ENCODE results near the gene FAM131A. TPM values are rescaled to one million over a fixed set of nuclear protein-coding genes. Genes with fewer than 3 reads are reported as not detected.

The FAM131A gene
- total RNA-seq, 1 experiment from 2014 or later, result 14.4 TPM

DNA sequence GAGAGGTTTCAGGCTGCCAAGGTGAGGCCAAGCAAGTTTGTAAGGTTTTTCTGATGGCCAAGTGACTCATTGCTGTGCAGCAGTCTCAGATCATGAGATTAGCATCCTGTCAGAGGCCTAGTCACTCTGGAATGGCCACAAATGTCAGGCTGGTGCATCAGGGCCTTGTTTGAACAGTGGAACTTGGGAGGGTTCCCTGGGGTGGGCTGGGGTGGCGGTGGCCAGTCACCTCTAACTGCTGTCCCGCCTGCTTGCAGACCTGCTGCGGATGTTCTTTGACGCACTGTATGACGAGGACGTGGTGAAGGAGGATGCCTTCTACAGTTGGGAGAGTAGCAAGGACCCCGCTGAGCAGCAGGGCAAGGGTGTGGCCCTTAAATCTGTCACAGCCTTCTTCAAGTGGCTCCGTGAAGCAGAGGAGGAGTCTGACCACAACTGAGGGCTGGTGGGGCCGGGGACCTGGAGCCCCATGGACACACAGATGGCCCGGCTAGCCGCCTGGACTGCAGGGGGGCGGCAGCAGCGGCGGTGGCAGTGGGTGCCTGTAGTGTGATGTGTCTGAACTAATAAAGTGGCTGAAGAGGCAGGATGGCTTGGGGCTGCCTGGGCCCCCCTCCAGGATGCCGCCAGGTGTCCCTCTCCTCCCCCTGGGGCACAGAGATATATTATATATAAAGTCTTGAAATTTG lies 2.8 kb upstream of the FAM131A start:
- no peak overlapping the region for H2BK5ac ChIP-seq (ENCODE audit: insufficient read length, low read length)
- H2BK20ac ChIP-seq (ENCODE audit: low read depth, low read length, poor library complexity, severe bottlenecking), result no peak overlapping the region
- no peak overlapping the region for H3K27ac ChIP-seq (ENCODE audit: insufficient read length, low read depth, low read length)
- H3K79me1 ChIP-seq (ENCODE audit: insufficient read depth, low read depth, low read length, poor library complexity, severe bottlenecking), result no peaks in the 10 kb centered on the region
- H3K9me3 ChIP-seq (ENCODE audit: control insufficient read depth, low read depth, low read length), result no peaks in the 10 kb centered on the region
- H4K8ac ChIP-seq (replicated peaks; ENCODE audit: insufficient read length, low read depth, low read length), result no peak overlapping the region
- H3K27ac Mint-ChIP-seq, result peak overlapping the region in 2 of 3 experiments; percentile 89 to 93; a peak in 4 of 7 replicates
- no peak overlapping the region for H3K4ac ChIP-seq (ENCODE audit: low read depth, low read length)
- H3K4me2 ChIP-seq (ENCODE audit: insufficient read depth, insufficient read length, low read length), result no peak overlapping the region
- H3K27me3 Mint-ChIP-seq (ENCODE audit: low read depth), result no peaks in the 10 kb centered on the region; the same call in none of the 2 replicates
- H2AFZ ChIP-seq (ENCODE audit: low read length), result no peak overlapping the region
- H2BK120ac ChIP-seq (ENCODE audit: low read depth, low read length, poor library complexity, severe bottlenecking), result no peak overlapping the region
- H2BK15ac ChIP-seq (ENCODE audit: low read depth, low read length), result no peak overlapping the region
- no peaks in the 10 kb centered on the region for H3K79me2 ChIP-seq (ENCODE audit: insufficient read depth, low read length)
- no peak overlapping the region for H2BK12ac ChIP-seq (ENCODE audit: insufficient read length, low read depth, low read length)
- H2AK5ac ChIP-seq (ENCODE audit: insufficient read length, low read length), result no peak overlapping the region
- H3K14ac ChIP-seq (ENCODE audit: insufficient read depth, low read length), result no peak overlapping the region
- H3K9me3 Mint-ChIP-seq, result no peaks in the 10 kb centered on the region
- no peaks in the 10 kb centered on the region for H3K27me3 ChIP-seq (ENCODE audit: insufficient read depth, low read length)
- peaks cover 4% of the 10 kb centered on the region for H4K20me1 ChIP-seq (ENCODE audit: control insufficient read depth, insufficient read depth, insufficient read length)
- H3K56ac ChIP-seq (ENCODE audit: insufficient read length, low read depth, low read length), result no peak overlapping the region
- no peaks in the 10 kb centered on the region for H3K4me1 ChIP-seq (ENCODE audit: insufficient read depth, low read length)
- H3K4me3 Mint-ChIP-seq, result peak overlapping the region in 1 of 2 experiments; percentile 48; a peak in 2 of 5 replicates
- peaks cover 40 to 61% (median 46%) of the 10 kb centered on the region in 3 experiments for H3K36me3 Mint-ChIP-seq (ENCODE audit: insufficient read depth in 1 of 3, low read depth in 3 of 3)
- H3K23ac ChIP-seq (ENCODE audit: insufficient read length, low read depth, low read length), result no peak overlapping the region
- TF ChIP-seq, protein P1, sequence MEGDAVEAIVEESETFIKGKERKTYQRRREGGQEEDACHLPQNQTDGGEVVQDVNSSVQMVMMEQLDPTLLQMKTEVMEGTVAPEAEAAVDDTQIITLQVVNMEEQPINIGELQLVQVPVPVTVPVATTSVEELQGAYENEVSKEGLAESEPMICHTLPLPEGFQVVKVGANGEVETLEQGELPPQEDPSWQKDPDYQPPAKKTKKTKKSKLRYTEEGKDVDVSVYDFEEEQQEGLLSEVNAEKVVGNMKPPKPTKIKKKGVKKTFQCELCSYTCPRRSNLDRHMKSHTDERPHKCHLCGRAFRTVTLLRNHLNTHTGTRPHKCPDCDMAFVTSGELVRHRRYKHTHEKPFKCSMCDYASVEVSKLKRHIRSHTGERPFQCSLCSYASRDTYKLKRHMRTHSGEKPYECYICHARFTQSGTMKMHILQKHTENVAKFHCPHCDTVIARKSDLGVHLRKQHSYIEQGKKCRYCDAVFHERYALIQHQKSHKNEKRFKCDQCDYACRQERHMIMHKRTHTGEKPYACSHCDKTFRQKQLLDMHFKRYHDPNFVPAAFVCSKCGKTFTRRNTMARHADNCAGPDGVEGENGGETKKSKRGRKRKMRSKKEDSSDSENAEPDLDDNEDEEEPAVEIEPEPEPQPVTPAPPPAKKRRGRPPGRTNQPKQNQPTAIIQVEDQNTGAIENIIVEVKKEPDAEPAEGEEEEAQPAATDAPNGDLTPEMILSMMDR (conservative IDR thresholded peaks at IDR 0.05), result no peak
- no peak overlapping the region for H4K5ac ChIP-seq (ENCODE audit: insufficient read length, low read depth, low read length)
- H3K18ac ChIP-seq (ENCODE audit: insufficient read length, low read depth, low read length), result no peak overlapping the region
- no peak overlapping the region for H3K9ac ChIP-seq (ENCODE audit: extremely low read depth, insufficient read length, low read length)
- peaks cover 10% of the 10 kb centered on the region for H3K23me2 ChIP-seq (ENCODE audit: insufficient read length, low read depth, low read length, poor library complexity, severe bottlenecking)
- peaks cover 34 to 37% of the 10 kb centered on the region in 2 experiments for H3K4me1 Mint-ChIP-seq
- no peak overlapping the region for H4K91ac ChIP-seq (ENCODE audit: insufficient read length, low read depth, low read length)
- WGBS (ENCODE audit: extremely low coverage, insufficient read length, low lambda C conversion rate), result no CpG with 5 or more reads among the region's 15 CpGs
- DNase-seq, result no peak
- H3T11ph ChIP-seq (ENCODE audit: low read length), result no peak overlapping the region

Data from H9 (cell line).